Tibial nerve (tissue), 3 donors: ENCODE measurements around the gene RILPL1.

ENCODE experiments used
- CTCF ChIP-seq, 5 experiments: fragments of 200-600 bp in 3 of 5; fragments of 450-650 bp in 2 of 5; sonication (generic) in 3 of 5; IDR thresholded peaks; one replicate each; pipeline ENCODE4 v1.5.1; 2016 to 2019; ENCODE audit warnings: antibody characterized with exemption in 5 of 5, mild to moderate bottlenecking in 3 of 5, moderate library complexity in 2 of 5
- POLR2A ChIP-seq, 2 donors: fragments of 450-650 bp; IDR thresholded peaks; one replicate each; pipeline ENCODE4 v1.6.1; 2017; ENCODE audit warnings: antibody characterized with exemption in 2 of 2, mild to moderate bottlenecking in 2 of 2, moderate library complexity in 2 of 2

GRCh38 chr12:123573870-123574269 is 40.4 kb upstream of the RILPL1 start:
- TF ChIP-seq CTCF (IDR thresholded peaks at IDR 0.05): no peak
- no peak for TF ChIP-seq POLR2A (IDR thresholded peaks at IDR 0.05)
